Right ventricle myocardium inferior (tissue), 1 donor: ENCODE measurements around the gene HECA. TPM values are rescaled to one million over a fixed set of nuclear protein-coding genes. Genes with fewer than 3 reads are reported as not detected.
A peak's percentile ranks its signal among the peaks of the same experiment; 100 is the strongest.
"Not testable (repeated sequence)": the region's sequence is repeated elsewhere in the genome, so short reads cannot be mapped to it uniquely, and the experiment has no call there.

ENCODE experiments used
- ATAC-seq: fragments of 200-7000 bp; cut with Tn5 transposase; one replicate; pipeline ENCODE4 v1.9.1; 2020; ENCODE audit warnings: mild to moderate bottlenecking, moderate library complexity
- DNase-seq: peaks from one replicate; pipeline ENCODE4 v3.0.0; 2021; ENCODE audit errors: missing footprints
- intact Hi-C: fragments of 100-400 bp; cut with DNase I; formaldehyde crosslinking; loops from one replicate; pipeline ENCODE4 v1.11.0; 2022
- total RNA-seq: library from RNA; stranded (reverse); fragmentation: NEBNext Ultra II Directional; extraction: Animal tissue kit (Norgen Biotek cat#: 25700); gene quantifications from one replicate; pipeline ENCODE4 v1.2.1, GENCODE V29; 2021
- donor health status: DM: no; HTN: yes; CAD: no; lungs with severe emphysema.

The HECA gene
- total RNA-seq, 1 donor from 2014 or later, result 54.9 TPM

- intact Hi-C loops, result no loop called here
- DNase-seq (no peak), ATAC-seq (no peak)
Measured at GRCh38 chr6:139186242-139186641, 51.4 kb downstream of the HECA start.

GRCh38 chr6:139186692-139187091 is 51.8 kb downstream of the HECA start:
- DNase-seq, result no peak
- no peak for ATAC-seq
- intact Hi-C loops, result no loop called here

- DNase-seq, result no peak
- no peak for ATAC-seq
- intact Hi-C loops, result no loop called here
Measured at GRCh38 chr6:139187489-139187888, 52.6 kb downstream of the HECA start.

- DNase-seq (no peak), ATAC-seq (no peak)
- intact Hi-C loops, result no loop called here
Measured at GRCh38 chr6:139189665-139190064, 54.8 kb downstream of the HECA start.

GRCh38 chr6:139194740-139195139 is 59.9 kb downstream of the HECA start:
- ATAC-seq (no peak), DNase-seq (no peak)
- intact Hi-C loops, result no loop called here

GRCh38 chr6:139198529-139199288 is 63.8 kb downstream of the HECA start:
- intact Hi-C loops, result no loop called here
- ATAC-seq (no peak), DNase-seq (no peak)

GRCh38 chr6:139201378-139201777 is 66.5 kb downstream of the HECA start:
- DNase-seq (no peak), ATAC-seq (no peak)
- intact Hi-C loops, result no loop called here

GRCh38 chr6:139204978-139205377 is 70.1 kb downstream of the HECA start:
- intact Hi-C loops, result no loop called here
- no peak for DNase-seq

GRCh38 chr6:139205843-139206242 is 71.0 kb downstream of the HECA start:
- DNase-seq, result no peak
- intact Hi-C loops, result no loop called here
- no peak for ATAC-seq

More at GRCh38 chr6:139204978-139205377, 70.1 kb downstream of the HECA start:
- no peak for ATAC-seq

- DNase-seq, ATAC-seq, intact Hi-C loops: not testable (repeated sequence)
Measured at GRCh38 chr6:139210766-139211165, 75.9 kb downstream of the HECA start.

GRCh38 chr6:139212460-139212859 is 77.6 kb downstream of the HECA start:
- ATAC-seq, DNase-seq, intact Hi-C loops: not testable (repeated sequence)

GRCh38 chr6:139219271-139219729 is 84.4 kb downstream of the HECA start:
- intact Hi-C loops, result loop anchor here (1.0 kb wide), 1 partner anchor 145 kb away; no protein-coding TSS in a partner anchor
- peak; percentile 93 for DNase-seq
- peak; percentile 98 for ATAC-seq

- intact Hi-C loops, result loop anchor here (1.0 kb wide), 1 partner anchor 145 kb away; no protein-coding TSS in a partner anchor
- DNase-seq, result no peak
Measured at GRCh38 chr6:139219746-139220145, 84.9 kb downstream of the HECA start.

GRCh38 chr6:139228387-139228786 is 93.5 kb downstream of the HECA start:
- DNase-seq, intact Hi-C loops, ATAC-seq: not testable (repeated sequence)

More at GRCh38 chr6:139219746-139220145, 84.9 kb downstream of the HECA start:
- no peak for ATAC-seq

Other genes starting within 250 kb of the HECA start
- 31.1 TPM for gene REPS1, start 146.8 kb upstream of the HECA start, total RNA-seq
- gene ABRACL, start 106.3 kb upstream of the HECA start, total RNA-seq, result 7.9 TPM
- 122 TPM for gene TXLNB, start 156.9 kb downstream of the HECA start, total RNA-seq
- 143 TPM for gene CITED2, start 239.6 kb downstream of the HECA start, total RNA-seq